Activated CD4-positive, alpha-beta T cell treated with anti-CD3 and anti-CD28 coated beads for 4 hours (primary cell): ENCODE data around the gene GRIK1.

Source experiments
- DNase-seq, 2 donors: peaks; one replicate each; pipeline ENCODE4 v3.0.0-alpha.2; 2020

Gene GRIK1

GRCh38 chr21:29509121-29509520 lies 430.7 kb downstream of the GRIK1 start:
- no peak for DNase-seq

- no peak for DNase-seq
Measured at GRCh38 chr21:29508301-29508700, 431.5 kb downstream of the GRIK1 start.

- no peak for DNase-seq
Measured at GRCh38 chr21:29506947-29507346, 432.8 kb downstream of the GRIK1 start.

- DNase-seq = no peak
Measured at GRCh38 chr21:29506214-29506613, 433.6 kb downstream of the GRIK1 start.

GRCh38 chr21:29504751-29505321 lies 435.0 kb downstream of the GRIK1 start:
- DNase-seq = no peak

- no peak for DNase-seq
Measured at GRCh38 chr21:29501451-29501850, 438.3 kb downstream of the GRIK1 start.

GRCh38 chr21:29499734-29500343 lies 440.0 kb downstream of the GRIK1 start:
- DNase-seq = no peak

GRCh38 chr21:29499229-29499628 lies 440.6 kb downstream of the GRIK1 start:
- no peak for DNase-seq

- no peak for DNase-seq
Measured at GRCh38 chr21:29496337-29496736, 443.5 kb downstream of the GRIK1 start.

- DNase-seq = no peak
Measured at GRCh38 chr21:29490016-29490415, 449.8 kb downstream of the GRIK1 start.

GRCh38 chr21:29487154-29487553 lies 452.6 kb downstream of the GRIK1 start:
- no peak for DNase-seq
